ENCODE results near the gene ZBTB7C. TPM values are rescaled to one million over a fixed set of nuclear protein-coding genes. Genes with fewer than 3 reads are reported as not detected.

The ZBTB7C gene
- polyA plus RNA-seq, 4 donors: 13.1 to 41.1 (median 17.4) TPM

DNA sequence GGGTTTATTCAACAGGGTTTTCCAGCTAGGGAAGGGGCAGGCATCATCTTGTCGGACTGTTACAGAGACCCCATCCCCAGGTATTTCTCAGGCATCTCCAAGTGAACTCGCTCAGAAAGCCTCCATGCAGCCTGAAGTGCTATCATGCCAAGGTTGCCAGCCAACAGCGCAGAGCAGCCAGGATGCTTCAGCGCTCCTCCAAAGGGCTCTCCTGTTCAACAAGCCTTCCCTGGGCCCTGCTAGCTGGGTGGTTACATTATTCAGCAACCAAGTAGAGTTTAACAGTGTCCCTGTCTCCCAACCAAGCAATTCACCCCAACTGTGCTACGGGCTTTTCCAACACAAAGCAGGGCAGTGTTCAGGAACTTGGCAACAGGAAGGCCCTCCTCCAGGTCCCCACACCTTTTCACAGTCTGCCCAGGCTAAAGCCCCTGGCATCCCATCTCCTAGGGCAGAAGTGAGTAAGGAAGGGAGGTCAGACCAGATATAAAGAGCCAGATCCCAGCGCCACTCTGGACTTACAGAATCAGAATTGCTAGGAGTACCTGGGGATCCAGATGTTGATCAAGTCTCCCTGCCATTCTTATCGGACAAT is 52.9 kb downstream of the ZBTB7C start:
- DNase-seq (ENCODE audit: low read depth in 4 of 4, low spot score in 3 of 4): no peak

DNA sequence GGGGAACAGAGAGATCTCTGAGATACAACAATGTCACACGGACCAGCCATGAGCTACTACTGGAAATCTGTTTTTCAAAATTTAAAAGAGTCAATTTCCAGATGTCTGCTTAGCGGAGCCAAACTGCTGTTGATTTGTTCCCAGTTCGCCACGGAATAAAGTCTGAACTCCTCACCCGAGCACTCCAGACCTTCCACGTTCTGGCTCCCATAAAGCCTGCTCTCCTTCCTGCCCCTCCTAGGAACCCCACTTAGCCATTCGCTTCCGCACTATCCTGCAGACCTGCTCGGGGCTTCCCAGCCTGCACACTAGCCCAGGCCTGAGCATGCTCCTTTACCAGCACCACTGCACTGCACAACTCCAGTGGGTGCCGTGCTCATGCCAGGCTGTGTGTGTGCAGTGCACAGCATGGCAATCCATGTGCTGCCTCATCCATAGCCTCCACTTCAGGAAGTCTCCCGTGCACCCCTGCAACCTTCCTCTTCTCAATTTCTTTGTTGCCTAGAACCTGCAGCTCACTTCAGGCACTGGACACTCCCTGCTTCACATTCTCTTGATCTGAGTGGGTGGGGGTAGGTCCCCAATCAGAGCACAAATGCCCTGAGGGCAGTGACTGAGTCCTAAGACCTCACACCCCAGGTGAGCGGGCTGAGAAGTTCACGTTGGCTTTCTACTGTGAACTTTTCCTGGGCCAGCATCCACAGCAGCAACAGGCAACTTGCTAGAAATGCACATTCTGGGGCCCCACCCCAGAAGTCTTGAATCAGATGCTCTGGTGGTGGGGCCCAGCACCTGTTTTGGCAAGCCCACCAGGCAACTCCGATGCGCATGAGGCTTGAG is 53.7 kb downstream of the ZBTB7C start:
- DNase-seq (ENCODE audit: low read depth in 4 of 4, low spot score in 3 of 4): no peak

DNA sequence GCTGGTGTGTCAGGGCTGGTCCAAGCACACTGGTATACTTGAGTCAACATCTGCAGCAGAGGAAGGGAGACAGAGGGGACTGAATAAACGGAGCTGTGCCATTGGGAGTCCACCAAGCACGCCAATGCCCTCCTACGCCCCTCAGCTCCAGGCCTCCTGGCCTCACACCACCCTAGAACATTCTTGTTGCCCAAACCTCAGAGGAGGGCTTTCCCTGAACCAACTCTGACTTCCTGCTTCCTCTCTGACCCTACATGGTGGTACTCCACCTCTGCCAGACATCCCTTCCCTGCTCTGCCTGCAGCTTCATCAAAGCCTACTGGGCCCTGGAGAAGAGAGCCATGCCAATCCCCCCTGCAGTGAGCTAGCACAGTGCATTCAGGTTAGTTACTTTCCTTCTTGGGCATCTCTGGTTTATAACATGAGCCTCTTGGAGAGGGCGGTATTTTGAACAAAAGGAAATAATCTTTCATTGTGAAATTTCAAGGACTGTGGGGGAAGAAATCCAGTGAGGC is 54.4 kb downstream of the ZBTB7C start:
- DNase-seq (ENCODE audit: low read depth in 4 of 4, low spot score in 3 of 4): no peak

DNA sequence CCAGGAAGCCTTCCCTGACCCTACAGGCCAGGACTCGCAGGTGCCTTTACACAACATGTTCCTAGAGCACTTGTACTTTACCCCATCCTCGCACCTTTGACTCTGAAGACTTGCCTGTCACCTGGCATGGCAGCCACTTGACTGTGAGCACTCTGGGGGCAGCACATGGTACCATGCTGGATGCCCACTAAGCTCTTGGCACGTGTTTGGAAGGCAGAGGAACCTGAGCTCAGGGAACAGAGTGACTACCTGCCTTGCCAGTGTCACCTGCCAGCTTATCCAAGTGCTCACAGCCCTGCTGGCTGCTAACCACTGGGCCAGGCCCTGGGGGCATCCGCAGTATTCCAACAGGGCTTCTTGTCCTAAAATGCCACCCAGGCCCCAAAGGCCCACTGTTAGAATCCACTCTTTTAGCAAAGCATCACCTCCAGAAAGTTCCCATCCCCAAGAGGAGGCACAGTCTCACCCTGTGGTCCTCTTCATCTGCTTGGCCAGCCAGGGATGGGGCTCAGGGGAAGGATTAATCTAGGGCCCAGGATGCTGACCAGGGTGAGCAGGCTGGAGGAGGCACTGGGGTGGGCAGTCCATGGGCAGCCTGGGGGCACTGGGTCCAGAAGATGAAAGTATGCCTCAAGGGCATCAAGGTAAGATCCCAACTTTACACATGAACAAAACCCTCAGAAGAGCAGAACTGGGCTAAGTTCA is 57.0 kb downstream of the ZBTB7C start:
- no peak for DNase-seq (ENCODE audit: low read depth in 4 of 4, low spot score in 3 of 4)

DNA sequence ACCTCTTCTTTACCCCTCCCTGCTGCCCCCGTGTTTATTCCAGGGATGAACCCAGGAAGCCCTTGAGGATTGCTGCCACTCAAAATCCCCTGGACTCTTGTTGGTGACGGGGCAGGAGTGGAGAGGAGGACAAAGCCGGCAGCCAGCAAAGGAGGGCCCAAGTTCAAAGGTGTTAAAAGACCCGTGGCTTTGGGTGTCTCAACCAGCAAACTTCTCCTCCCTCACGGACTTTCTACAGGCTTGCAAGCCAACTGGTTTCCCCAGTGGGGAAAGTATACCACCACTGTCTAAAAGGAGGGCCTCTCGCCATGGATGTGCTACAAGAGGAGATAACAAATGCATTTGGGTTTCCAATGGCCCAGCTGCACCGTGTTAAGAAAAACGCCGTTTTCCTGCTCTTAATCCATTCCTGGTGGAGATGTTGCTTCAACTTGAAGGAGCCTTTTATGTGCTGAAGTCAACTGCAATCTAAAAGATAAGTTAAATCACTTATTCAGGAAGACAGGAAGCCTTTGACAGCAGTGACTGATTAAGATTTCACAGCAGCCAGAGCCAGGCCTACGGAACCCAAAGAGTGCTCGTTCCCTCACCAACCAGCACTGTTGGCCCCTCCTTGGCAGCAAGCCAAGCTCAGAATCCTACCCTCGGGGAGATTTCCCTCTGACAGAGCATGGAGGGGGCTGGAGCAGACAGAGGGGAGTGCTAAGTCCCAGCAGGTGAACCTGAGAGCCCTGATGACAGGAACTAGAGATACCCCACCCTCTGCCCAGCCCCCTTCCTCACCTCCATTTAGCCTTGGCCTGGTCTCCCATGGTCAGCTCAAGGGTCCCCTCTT is 57.8 kb downstream of the ZBTB7C start:
- no peak for DNase-seq (ENCODE audit: low read depth in 4 of 4, low spot score in 3 of 4)

DNA sequence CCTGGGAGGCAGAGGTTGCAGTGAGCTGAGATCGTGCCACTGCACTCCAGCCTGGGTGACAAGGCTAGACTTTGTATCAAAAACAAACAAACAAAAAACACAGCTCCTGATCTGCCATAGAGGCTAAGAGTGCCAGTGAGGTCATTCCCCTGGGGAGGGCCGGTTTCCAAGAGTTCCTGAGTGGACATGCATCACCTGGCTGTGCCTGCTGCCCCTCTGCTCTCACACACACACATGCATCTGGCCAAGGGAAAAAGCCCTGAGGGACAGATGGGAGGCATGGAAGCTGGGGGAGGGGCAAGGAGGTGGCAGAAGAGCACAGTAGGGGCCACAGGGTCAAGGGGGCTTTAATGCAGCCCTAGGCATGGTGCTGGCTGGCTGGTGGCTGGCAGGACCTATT is 60.4 kb downstream of the ZBTB7C start:
- no peak for DNase-seq (ENCODE audit: low read depth in 4 of 4, low spot score in 3 of 4)

DNA sequence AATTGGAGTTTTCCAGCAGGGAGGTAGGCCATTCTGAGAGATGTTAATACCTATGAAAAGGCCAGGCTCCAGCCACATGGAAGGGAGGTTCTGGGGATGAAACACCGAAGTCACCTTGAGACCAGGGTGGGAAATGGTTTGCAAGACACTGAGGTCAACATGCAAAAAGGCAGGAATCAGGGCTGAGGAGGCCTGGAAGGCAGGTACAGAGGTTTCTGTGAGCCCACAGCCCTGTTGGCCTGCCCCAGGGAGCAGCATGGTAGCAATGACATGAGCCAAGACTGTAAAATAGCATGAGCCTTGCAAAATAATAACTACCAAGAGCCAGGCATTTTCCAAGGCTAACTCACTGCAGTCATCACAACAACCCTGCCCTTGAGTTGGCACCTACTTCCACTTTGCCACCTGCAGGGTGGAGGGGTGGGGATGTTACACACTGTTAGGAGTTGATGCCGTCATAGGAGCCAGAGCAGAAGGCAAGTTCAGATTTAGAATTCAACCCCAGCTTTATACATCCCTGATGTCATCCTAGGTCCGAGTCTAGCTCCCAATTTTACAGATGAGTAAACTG is 61.3 kb downstream of the ZBTB7C start:
- DNase-seq (ENCODE audit: low read depth in 4 of 4, low spot score in 3 of 4): no peak

DNA sequence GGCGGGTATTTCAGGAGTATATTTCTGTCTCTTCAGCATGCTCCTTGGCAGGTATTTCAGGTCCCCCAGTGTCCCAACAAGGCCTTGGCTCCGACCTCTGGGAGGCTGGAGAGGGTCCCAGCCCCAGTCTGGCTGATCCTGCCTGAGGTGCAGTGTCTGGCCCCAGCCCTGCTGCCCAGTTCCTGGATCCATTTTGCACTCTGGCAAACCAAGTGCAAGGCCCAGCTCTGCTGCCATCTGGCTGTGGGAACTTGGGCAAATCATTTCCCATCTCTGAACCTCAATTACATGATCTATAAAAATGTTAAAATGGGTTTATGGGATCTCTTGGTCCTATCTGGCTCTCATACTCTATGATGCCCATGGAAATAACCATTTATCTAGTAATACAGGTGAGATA is 63.6 kb downstream of the ZBTB7C start:
- no peak for DNase-seq (ENCODE audit: low read depth in 4 of 4, low spot score in 3 of 4)

DNA sequence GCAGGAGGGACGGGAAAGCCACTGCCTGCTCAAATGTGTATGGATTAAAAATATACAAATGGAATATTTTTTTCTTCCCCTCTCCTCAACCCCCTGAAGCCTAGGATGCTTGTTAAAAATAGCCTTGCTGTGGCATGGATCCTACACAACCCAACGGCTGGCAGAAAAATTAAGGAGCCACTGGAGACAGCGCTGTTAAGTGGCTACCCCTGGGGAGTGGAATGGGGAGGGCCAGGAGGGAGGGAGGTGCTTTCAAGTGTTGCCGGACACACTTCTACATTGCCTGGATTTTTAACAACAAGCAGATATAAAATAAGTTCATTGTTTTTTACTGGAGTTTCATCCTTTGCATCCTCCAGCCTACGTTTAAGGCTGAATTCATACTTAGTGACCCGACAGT is 66.6 kb downstream of the ZBTB7C start:
- DNase-seq (ENCODE audit: low read depth in 4 of 4, low spot score in 3 of 4): no peak

DNA sequence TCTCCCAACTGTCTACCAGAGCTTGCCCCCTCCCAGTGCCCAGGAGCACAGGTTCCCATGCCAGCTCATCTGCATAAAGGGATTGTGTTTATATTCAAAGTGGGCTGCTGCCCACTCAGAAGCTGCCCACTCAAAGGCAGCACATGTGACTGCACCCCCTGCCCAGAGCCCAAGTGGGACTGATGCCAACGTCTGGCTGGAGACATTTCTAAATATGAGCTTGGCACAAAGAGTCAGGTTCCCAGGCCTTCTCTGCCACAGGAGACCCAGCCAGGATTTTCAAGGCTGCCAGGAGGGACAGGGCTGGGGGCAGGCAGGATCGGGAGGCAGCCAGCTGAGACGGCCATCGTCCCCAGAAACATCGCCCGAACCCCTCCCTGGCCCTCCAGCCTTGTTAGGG is 67.1 kb downstream of the ZBTB7C start:
- DNase-seq (ENCODE audit: low read depth in 4 of 4, low spot score in 3 of 4): peak in 1 of 4 donors; percentile 37

DNA sequence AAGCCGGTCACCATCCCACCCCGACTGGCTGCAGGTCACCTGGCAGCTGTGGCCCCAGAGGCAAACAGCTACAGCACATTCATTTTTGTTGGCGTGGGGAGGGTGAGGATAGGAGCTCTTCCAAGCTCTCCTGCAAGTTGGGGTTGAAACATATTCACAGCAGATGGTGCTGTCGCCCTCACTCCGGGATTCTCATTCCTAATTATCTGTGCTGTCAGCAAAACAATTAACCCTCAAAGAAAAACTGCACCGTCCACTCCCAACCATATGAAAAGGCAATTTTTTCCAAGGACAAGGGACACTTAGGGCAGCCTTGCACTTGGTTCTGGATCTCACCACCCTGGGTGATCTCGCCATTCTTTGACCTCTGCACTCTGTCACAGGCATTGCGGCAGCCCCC is 68.6 kb downstream of the ZBTB7C start:
- DNase-seq (ENCODE audit: low read depth in 4 of 4, low spot score in 3 of 4): no peak

DNA sequence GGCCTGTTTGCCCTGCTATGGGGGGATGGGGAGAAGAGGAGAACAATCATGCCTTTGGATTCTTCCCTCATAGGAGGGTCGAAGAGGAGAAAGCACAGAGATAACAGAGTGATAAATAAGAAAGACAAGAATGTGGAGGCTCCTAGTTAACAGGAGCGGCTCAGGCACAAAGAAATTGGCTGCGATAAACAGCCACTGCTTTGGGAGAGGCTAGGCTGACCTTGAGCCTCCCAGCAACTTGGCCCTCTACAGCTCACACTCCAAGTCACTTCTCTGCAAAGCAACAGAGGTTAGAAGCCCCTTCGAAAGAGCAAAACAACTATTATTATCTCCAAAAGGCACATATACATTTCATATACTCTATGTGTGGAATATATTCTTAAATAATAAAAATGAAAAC is 69.5 kb downstream of the ZBTB7C start:
- no peak for DNase-seq (ENCODE audit: low read depth in 4 of 4, low spot score in 3 of 4)

DNA sequence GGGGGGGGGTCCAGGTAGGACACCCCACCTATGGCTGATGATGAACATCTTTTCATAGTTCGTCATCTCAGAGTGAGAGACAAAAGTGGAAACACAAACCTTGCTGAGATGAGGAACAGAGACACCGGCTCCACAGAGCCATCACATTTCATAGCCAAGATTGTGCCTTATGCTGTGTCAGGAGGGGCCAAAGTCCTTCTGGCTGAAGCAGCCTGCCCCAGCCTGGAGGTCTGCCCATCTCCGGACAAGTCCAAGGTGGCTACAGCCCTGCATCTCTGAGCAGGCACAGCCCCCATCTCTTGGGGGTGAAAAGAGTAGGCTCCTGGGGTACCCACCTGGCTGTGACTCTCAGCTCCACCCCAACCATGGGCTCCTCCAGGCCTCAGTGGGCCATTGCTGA is 70.3 kb downstream of the ZBTB7C start:
- DNase-seq (ENCODE audit: low read depth in 4 of 4, low spot score in 3 of 4): no peak

DNA sequence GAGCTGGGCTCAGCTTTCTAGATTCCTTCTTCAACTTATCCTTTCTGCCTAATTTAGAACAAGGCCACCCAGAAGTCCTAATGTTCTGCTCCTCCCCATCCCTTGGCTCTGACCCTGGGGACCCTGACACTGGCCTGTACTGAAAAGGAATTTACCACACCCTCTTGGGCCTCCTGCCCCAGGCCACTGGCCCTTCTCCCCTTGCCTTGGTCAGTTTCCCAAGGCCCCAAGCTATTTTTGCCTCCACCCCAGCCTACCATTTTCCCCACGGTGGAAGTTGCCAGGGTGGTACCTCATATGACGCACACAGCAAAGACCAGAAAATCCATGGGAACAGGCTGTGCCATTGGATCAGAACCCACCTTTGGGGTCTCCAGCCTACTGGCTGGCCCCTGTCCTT is 72.1 kb downstream of the ZBTB7C start:
- no peak for DNase-seq (ENCODE audit: low read depth in 4 of 4, low spot score in 3 of 4)

DNA sequence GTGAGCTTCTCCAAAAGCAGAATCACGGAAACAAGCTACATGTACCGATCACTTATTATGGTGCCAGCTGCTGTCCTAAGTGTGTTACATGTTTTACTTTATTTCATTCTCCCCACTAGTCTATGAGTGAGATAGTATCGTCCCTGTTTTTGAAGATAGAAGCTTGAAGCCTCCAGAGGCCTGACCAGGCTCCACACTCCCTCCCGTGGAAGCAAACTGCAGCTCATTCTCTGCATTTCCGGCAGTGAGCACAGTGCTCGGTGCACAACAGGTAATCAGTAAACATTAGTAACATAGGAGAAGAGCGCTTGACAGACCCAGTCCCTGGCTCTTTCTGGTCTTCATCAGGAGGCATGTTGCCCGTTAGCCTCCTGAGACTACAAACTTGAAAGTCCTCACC is 72.9 kb downstream of the ZBTB7C start:
- no peak for DNase-seq (ENCODE audit: low read depth in 4 of 4, low spot score in 3 of 4)

DNA sequence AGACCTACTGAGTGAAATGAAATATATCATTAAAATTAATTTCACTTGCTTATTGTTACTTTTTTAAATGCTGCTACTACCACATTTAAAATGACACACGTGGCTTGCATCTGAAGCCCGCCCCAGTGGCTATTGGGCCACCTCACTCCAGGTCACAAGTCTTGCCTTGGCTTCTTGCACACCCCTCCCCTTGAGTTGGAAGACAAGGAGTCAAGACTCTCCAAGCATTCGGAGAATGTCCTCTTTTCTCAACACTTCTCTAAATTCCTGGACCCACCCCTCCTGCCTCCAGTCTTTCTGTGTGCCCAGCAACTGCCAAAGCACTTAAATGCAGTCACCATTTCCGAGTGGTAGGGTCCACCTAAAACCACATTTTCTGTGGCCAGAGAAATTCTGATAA is 73.4 kb downstream of the ZBTB7C start:
- no peak for DNase-seq (ENCODE audit: low read depth in 4 of 4, low spot score in 3 of 4)

DNA sequence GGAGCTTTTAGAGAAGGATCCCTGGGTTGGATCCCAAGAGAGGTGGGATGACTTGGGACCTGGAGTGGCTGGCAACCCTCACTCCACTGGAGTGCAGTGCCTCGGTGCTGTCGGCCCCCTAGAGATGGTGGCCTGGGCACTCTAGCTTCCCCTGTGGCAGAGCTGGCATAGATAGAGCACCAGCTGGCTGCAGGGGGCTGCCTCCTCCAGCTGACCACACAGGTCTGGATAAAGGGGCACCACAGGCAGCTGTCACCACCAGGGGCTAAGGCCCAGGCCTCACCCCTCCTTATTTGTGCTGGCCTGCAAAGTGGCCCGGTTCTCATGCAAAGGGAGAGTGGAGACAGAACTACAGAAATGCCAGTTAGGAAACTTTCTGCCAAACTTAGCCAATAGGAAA is 74.3 kb downstream of the ZBTB7C start:
- no peak for DNase-seq (ENCODE audit: low read depth in 4 of 4, low spot score in 3 of 4)

DNA sequence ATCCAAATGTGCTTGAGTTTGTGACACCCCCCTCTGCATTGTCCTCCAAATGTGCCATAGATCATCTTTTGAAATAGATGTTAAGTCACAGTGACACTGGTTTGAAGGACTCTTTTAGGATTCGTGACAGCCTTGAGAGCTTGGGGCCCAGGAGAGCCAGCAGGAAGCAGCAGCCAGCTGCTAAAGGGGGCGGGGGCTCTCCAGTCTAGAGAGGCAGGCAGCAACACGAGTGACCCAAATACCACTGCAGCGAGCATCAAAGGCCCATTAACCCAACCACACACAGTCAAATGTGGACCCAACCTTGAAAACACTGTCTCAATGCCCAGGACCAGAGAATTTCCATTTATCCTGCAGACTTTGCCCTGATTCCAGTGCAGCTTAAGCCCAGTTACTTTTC is 75.6 kb downstream of the ZBTB7C start:
- no peak for DNase-seq (ENCODE audit: low read depth in 4 of 4, low spot score in 3 of 4)

DNA sequence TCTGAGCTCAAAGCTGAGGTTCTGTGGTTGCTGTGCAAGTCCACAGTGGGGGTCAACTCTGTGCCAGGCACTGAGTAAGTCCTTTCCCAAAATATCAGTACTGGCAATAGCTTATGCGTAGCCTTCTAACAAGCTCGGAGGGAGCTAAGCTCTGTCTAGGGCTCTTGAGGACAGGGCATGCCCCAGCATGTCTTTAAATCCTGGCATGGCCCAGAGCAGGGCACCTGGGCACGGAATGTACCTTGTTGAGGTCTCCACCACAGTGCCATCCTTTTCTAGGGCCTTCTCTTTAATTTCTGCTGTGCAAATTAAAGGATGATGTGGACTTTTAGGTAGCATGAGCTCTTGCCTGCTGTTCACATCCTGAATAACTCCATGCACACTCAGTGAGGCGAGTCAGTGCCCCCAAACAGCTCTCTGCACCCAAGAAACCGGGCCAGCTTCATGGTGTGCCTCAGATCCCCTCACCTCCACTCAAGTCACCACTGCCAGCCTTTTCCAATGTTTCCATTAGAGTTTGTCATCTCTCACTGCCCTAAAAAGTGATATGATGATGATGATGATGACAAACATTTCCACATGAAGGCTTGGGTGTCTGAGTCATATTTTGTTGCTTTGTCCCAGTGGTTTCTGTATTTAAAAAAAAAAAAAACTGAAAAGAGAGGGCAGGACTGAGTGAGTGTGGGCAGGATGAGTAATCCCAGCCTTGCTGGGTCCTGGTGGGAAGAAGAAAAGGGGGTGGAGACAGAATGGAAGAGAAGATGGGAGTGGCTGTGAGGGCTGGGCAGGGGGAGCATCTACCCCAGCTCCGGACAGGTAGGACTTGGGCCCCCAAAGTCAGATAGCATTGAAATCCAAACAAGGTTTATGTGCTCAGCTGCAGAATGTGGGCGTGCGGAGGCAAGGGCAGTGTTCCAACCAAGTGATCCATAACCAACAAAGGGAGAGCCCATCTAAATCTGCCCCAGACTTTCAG is 78.9 kb downstream of the ZBTB7C start:
- no peak for DNase-seq (ENCODE audit: low read depth in 4 of 4, low spot score in 3 of 4)
